H9 (cell line): ENCODE data around the gene SV2C. TPM values are rescaled to one million over a fixed set of nuclear protein-coding genes. Genes with fewer than 3 reads are reported as not detected.

Source experiments
- DNase-seq: peaks from one replicate; pipeline ENCODE4 v3.0.0-alpha.2; 2017
- H2AFZ ChIP-seq: one replicate; pipeline ENCODE4 v1.6.1; 2013; ENCODE audit warnings: mild to moderate bottlenecking, low read length, control low read depth, moderate library complexity
- H2AK5ac ChIP-seq: 2 replicates; pipeline ENCODE4 v1.6.1; 2013; ENCODE audit warnings: low read length, control low read depth, mixed read lengths; ENCODE audit not compliant: insufficient read length
- H2BK120ac ChIP-seq: one replicate; pipeline ENCODE4 v1.6.1; 2013; ENCODE audit warnings: low read depth, mild to moderate bottlenecking, low read length, control low read depth, inconsistent platforms; ENCODE audit not compliant: poor library complexity, severe bottlenecking
- H2BK12ac ChIP-seq: 2 replicates; pipeline ENCODE4 v1.6.1; 2013; ENCODE audit warnings: low read length, control low read depth, mixed read lengths, low read depth; ENCODE audit not compliant: insufficient read length
- H2BK15ac ChIP-seq: 2 replicates; pipeline ENCODE4 v1.6.1; 2013; ENCODE audit warnings: low read depth, low read length, control low read depth
- H2BK20ac ChIP-seq: one replicate; pipeline ENCODE4 v1.6.1; 2013; ENCODE audit warnings: low read depth, mild to moderate bottlenecking, low read length, control low read depth, inconsistent platforms; ENCODE audit not compliant: poor library complexity, severe bottlenecking
- H2BK5ac ChIP-seq: 2 replicates; pipeline ENCODE4 v1.6.1; 2013; ENCODE audit warnings: low read length, control low read depth, mixed read lengths; ENCODE audit not compliant: insufficient read length
- H3K14ac ChIP-seq: 2 replicates; pipeline ENCODE4 v1.6.1; 2013; ENCODE audit warnings: low read length, control low read depth; ENCODE audit not compliant: insufficient read depth
- H3K18ac ChIP-seq: 2 replicates; pipeline ENCODE4 v1.6.1; 2013; ENCODE audit warnings: low read depth, mild to moderate bottlenecking, mixed read lengths, low read length, control low read depth; ENCODE audit not compliant: insufficient read length
- H3K23ac ChIP-seq: 2 replicates; pipeline ENCODE4 v1.6.1; 2013; ENCODE audit warnings: low read length, control low read depth, mixed read lengths, low read depth; ENCODE audit not compliant: insufficient read length
- H3K23me2 ChIP-seq: 2 replicates; pipeline ENCODE4 v1.6.1; 2013; ENCODE audit warnings: low read depth, mild to moderate bottlenecking, mixed read lengths, low read length, control low read depth; ENCODE audit not compliant: insufficient read length, poor library complexity, severe bottlenecking
- H3K27ac ChIP-seq: 2 replicates; pipeline ENCODE4 v1.5.1; 2013; ENCODE audit warnings: low read length, control low read depth, mixed read lengths, low read depth; ENCODE audit not compliant: insufficient read length
- H3K27me3 ChIP-seq: 2 replicates; pipeline ENCODE4 v1.6.1; 2013; ENCODE audit warnings: low read length, control low read depth, inconsistent platforms; ENCODE audit not compliant: insufficient read depth
- H3K4ac ChIP-seq: 2 replicates; pipeline ENCODE4 v1.6.1; 2013; ENCODE audit warnings: low read depth, mild to moderate bottlenecking, control low read depth, inconsistent platforms, low read length, moderate library complexity
- H3K4me1 ChIP-seq: 2 replicates; pipeline ENCODE4 v1.6.1; 2013; ENCODE audit warnings: low read length, control low read depth, inconsistent platforms; ENCODE audit not compliant: insufficient read depth
- H3K4me2 ChIP-seq: 2 replicates; pipeline ENCODE4 v1.6.1; 2013; ENCODE audit warnings: low read length, control low read depth, mixed read lengths; ENCODE audit not compliant: insufficient read length, insufficient read depth
- H3K56ac ChIP-seq: 2 replicates; pipeline ENCODE4 v1.6.1; 2013; ENCODE audit warnings: low read depth, mild to moderate bottlenecking, mixed read lengths, low read length, control low read depth; ENCODE audit not compliant: insufficient read length
- H3K79me1 ChIP-seq: 2 replicates; pipeline ENCODE4 v1.6.1; 2013; ENCODE audit warnings: low read depth, mild to moderate bottlenecking, moderate library complexity, low read length, control low read depth, inconsistent platforms; ENCODE audit not compliant: insufficient read depth, poor library complexity, severe bottlenecking
- H3K79me2 ChIP-seq: 2 replicates; pipeline ENCODE4 v1.6.1; 2013; ENCODE audit warnings: low read length, control low read depth, inconsistent platforms; ENCODE audit not compliant: insufficient read depth
- H3K9ac ChIP-seq: 2 replicates; pipeline ENCODE4 v1.6.1; 2013; ENCODE audit warnings: low read length, control low read depth, mixed read lengths; ENCODE audit not compliant: insufficient read length; ENCODE audit errors: extremely low read depth
- H3K9me3 ChIP-seq: one replicate; pipeline ENCODE4 v1.6.1; 2013; ENCODE audit warnings: low read depth, low read length, inconsistent platforms; ENCODE audit not compliant: control insufficient read depth
- H3T11ph ChIP-seq: one replicate; pipeline ENCODE4 v1.6.1; 2013; ENCODE audit warnings: mild to moderate bottlenecking, low read length, control low read depth, inconsistent platforms
- H4K20me1 ChIP-seq: one replicate; pipeline ENCODE4 v1.6.1; 2013; ENCODE audit not compliant: control insufficient read depth, insufficient read length, insufficient read depth
- H4K5ac ChIP-seq: 2 replicates; pipeline ENCODE4 v1.6.1; 2013; ENCODE audit warnings: low read depth, mild to moderate bottlenecking, mixed read lengths, low read length, control low read depth; ENCODE audit not compliant: insufficient read length
- H4K8ac ChIP-seq: replicated peaks from 2 replicates; pipeline ENCODE4 v1.6.1; 2013; ENCODE audit warnings: low read length, control low read depth, mixed read lengths, low read depth; ENCODE audit not compliant: insufficient read length
- H4K91ac ChIP-seq: 2 replicates; pipeline ENCODE4 v1.6.1; 2013; ENCODE audit warnings: low read depth, mild to moderate bottlenecking, moderate library complexity, mixed read lengths, low read length, control low read depth; ENCODE audit not compliant: insufficient read length
- H3K27ac Mint-ChIP-seq, 3 experiments: 2 replicates in 2 of 3; 3 replicates in 1 of 3; pipeline ENCODE4 v1.8.0; 2020 to 2021; ENCODE audit warnings: mixed read lengths in 3 of 3, mild to moderate bottlenecking in 1 of 3, moderate library complexity in 1 of 3
- H3K27me3 Mint-ChIP-seq: 2 replicates; pipeline ENCODE4 v1.8.0; 2021; ENCODE audit warnings: low read depth, mild to moderate bottlenecking, moderate library complexity, mixed read lengths
- H3K36me3 Mint-ChIP-seq, 3 experiments: 2 replicates in 2 of 3; 3 replicates in 1 of 3; pipeline ENCODE4 v1.8.0; 2020 to 2021; ENCODE audit warnings: low read depth in 3 of 3, mixed read lengths in 3 of 3; ENCODE audit not compliant: insufficient read depth in 1 of 3
- H3K4me1 Mint-ChIP-seq, 2 experiments: 2 replicates each; pipeline ENCODE4 v1.8.0; 2020; ENCODE audit warnings: mixed read lengths in 2 of 2
- H3K4me3 Mint-ChIP-seq, 2 experiments: 2 replicates in 1 of 2; 3 replicates in 1 of 2; pipeline ENCODE4 v1.8.0; 2020 to 2021; ENCODE audit warnings: mild to moderate bottlenecking in 2 of 2, mixed read lengths in 2 of 2, moderate library complexity in 1 of 2
- H3K9me3 Mint-ChIP-seq, 2 experiments: 2 replicates in 1 of 2; 3 replicates in 1 of 2; pipeline ENCODE4 v1.8.0; 2020; ENCODE audit warnings: mild to moderate bottlenecking in 2 of 2, mixed read lengths in 2 of 2, moderate library complexity in 1 of 2
- CTCF ChIP-seq: fragments of 200-600 bp; sonication (generic); conservative IDR thresholded peaks from 3 replicates; pipeline ENCODE4 v1.8.0; 2021; ENCODE audit warnings: antibody characterized with exemption, mild to moderate bottlenecking
- WGBS: extraction: QIAGEN DNeasy Blood & Tissue Kit; methylation state at CpG from one replicate; pipeline ENCODE4 v1.1.7; 2013; ENCODE audit warnings: missing lambda C conversion rate, low lambda C conversion rate, mixed read lengths; ENCODE audit not compliant: insufficient read length; ENCODE audit errors: extremely low coverage; 5-methylcytosine and 5-hydroxymethylcytosine counted together
- total RNA-seq: library from RNA; stranded (reverse); gene quantifications from 2 replicates; pipeline ENCODE4 v1.2.1, GENCODE V29; 2021

SV2C gene
- total RNA-seq, 1 experiment from 2014 or later = 0.09 TPM

GRCh38 chr5:76385540-76385939, 302.4 kb downstream of the SV2C start:
- no peak overlapping the region for H3K14ac ChIP-seq
- DNase-seq = no peak
- no peaks in the 10 kb centered on the region for H3K79me2 ChIP-seq
- no peak overlapping the region for H3K4me2 ChIP-seq
- H2AK5ac ChIP-seq = no peak overlapping the region
- H4K8ac ChIP-seq = no peak overlapping the region
- no peak overlapping the region for H2BK120ac ChIP-seq
- Mint-ChIP-seq H3K27me3 (no peaks in the 10 kb centered on the region), H3K27ac (no peak overlapping the region; a peak in 1 of 7 replicates), H3K4me1 (peaks cover 12 to 26% of the 10 kb centered on the region in 2 experiments), H3K4me3 (no peak overlapping the region), H3K9me3 (no peaks in the 10 kb centered on the region), H3K36me3 (no peaks in the 10 kb centered on the region; a peak in 1 of 7 replicates)
- no CpG with 5 or more reads among the region's 5 CpGs for WGBS
- no peaks in the 10 kb centered on the region for H3K9me3 ChIP-seq
- no peak overlapping the region for H3K23ac ChIP-seq
- H2BK12ac ChIP-seq = no peak overlapping the region
- no peaks in the 10 kb centered on the region for H3K27me3 ChIP-seq
- no peak overlapping the region for H3K27ac ChIP-seq
- H2BK15ac ChIP-seq = no peak overlapping the region
- H3K4ac ChIP-seq = no peak overlapping the region
- no peak for TF ChIP-seq CTCF
- H4K5ac ChIP-seq = no peak overlapping the region
- H3K4me1 ChIP-seq = peaks cover 4% of the 10 kb centered on the region; the same call in 1 of the 2 replicates
- no peak overlapping the region for H3K18ac ChIP-seq
- no peak overlapping the region for H3T11ph ChIP-seq
- H2BK20ac ChIP-seq = no peak overlapping the region
- no peaks in the 10 kb centered on the region for H4K20me1 ChIP-seq
- no peak overlapping the region for H2BK5ac ChIP-seq
- no peaks in the 10 kb centered on the region for H3K79me1 ChIP-seq
- H3K56ac ChIP-seq = no peak overlapping the region
- no peak overlapping the region for H2AFZ ChIP-seq
- no peak overlapping the region for H4K91ac ChIP-seq
- no peaks in the 10 kb centered on the region for H3K23me2 ChIP-seq
- no peak overlapping the region for H3K9ac ChIP-seq
